HG02840 (cell line): ENCODE results near the gene ADAMTS3.

Source experiments
- ATAC-seq: cut with Tn5 transposase; IDR thresholded peaks from one replicate; pipeline ENCODE4 v1.9.1; 2021; ENCODE audit warnings: mild to moderate bottlenecking, moderate library complexity, moderate number of reproducible peaks; ENCODE audit not compliant: unreplicated experiment, low FRiP score

Gene ADAMTS3

DNA sequence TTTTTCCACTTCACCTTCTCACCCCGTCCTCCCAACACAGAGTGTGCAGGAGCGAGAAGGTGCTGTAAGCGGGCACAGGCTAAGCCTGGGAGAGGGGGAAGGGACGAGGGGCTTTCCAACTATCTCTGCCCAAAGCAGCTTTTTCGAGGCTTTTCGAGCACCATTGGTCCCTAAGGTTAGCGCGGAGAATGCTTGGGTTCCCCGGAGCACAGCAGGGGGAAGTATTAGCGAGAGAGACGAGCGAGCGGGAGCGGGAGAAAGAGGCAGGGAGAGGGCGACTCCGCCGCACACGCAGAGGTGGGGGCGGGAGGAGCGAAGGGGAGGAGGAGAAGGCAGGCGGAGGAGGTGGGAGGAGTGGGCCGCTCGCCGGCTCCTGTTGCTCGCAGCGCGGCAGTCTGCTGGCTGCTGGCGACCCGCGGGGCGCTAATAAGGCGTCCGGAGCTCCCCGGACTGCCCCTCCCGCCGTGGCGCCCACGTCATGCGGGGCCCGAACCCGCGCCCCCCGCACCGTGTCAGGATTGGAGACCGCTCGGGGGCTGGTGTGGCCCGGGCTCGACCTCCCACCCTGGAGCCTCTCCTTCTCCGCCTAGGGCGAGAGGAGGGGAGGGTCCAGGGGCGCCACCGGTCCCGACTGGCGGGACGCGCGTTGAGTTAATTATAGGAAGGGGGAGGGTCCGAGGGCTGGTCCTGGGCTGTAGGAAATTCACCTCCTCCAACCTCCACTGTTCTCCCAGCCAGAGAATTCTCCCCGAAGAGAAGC is at the start of gene ADAMTS3:
ADAMTS3 (minus strand) TSS at position 263 of the 760 bp plus-strand sequence. CDS start 459 bp downstream, outside the sequence.
- ATAC-seq = no peak

DNA sequence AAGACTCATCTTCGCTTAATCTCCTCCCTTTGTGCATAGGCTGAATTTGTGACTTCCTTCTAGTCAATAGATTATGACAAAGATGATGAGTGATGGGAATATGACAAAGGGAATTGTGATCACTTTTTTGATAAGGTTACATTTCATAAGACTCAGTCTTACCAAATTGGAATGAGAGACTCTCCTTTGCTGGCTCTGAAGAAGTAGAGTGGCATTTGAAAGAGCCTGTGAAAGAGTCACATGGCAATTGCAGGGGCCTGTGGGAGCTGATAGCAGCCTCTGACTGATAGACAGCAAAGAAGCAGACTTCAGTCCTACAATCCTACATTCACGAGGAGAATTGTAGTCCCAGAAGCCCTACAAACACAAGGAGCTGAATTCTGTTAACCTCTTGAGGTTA is 44.9 kb upstream of the ADAMTS3 start:
- ATAC-seq = no peak

DNA sequence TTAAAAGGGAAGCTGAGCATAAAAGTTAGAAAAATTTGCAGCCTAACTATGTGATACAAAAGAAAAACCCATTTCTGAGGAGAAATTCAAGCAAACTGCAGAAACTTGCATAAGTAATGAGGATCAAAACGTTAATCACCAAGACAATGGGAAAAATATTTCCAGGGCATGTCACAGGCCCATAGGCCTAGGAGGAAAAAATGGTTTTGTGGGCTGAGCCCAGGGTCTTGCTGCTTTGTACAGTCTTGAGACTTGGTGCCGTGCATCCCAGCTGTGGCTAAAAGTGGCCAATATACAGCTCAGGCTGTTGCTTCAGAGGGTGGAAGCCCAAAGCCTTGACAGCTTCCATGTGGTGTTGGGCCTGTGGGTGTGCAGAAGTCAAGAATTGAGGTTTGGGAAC is 37.7 kb upstream of the ADAMTS3 start:
- no peak for ATAC-seq

DNA sequence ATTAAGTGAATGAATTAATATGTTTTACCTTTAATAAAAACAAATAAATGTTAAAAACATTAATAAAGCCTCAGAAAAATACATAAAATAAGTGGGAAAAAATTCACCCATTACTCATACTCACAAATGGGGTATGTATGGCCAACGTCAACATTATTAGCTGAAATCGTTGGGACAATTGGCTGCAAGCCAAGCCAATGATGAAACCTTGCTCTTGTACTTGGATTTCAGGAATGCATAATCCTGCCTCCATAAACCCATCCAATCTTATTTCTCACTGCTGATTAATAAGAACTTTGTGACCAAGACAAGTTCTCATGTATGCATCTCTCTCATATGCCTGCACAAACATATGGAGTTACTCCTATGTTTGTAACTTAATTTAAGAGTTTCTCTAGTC is 35.3 kb upstream of the ADAMTS3 start:
- no peak for ATAC-seq

DNA sequence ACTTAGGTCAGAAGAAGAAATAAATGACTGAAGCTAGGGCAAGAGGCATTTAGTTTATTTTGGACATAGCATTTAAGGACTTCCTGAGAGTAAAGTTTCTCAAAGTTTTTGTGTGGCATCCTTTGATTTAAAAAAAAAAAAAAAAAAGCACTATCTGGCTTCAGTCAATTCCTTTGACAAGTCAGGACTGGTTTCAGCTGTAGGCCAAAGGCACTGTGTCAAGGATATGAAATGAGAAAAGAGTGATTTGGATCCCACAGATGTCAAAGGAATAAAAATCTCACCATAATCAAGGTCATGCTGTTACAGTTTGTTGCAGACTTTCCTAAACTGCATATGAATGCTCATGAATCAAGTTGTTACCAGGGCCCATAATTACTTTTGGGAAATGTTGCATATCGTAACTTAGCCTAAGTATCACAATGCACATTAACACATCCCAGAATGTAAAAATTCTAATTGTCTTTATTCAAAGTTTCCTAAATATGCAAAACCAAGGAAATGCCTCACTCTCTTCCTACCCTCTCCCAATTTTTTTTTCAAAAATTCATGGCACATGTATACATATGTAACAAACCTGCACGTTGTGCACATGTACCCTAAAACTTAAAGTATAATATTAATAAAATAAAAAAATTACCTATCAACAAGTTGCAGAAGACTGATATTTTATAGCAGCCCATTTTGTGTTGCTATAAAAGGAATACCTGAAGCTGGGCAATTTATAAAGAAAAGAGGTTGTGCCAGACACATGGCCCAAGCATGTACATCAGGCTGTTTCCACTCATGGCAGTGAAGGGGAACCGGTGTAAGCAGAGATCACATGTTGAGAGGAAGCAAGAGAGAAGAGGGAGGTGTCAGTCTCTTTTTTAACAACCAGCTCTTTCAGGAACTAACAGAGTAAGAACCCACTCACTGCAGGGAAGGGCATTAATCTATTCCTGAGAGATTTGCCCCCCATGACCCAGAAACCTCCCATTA is 33.7 kb upstream of the ADAMTS3 start:
- ATAC-seq = no peak

DNA sequence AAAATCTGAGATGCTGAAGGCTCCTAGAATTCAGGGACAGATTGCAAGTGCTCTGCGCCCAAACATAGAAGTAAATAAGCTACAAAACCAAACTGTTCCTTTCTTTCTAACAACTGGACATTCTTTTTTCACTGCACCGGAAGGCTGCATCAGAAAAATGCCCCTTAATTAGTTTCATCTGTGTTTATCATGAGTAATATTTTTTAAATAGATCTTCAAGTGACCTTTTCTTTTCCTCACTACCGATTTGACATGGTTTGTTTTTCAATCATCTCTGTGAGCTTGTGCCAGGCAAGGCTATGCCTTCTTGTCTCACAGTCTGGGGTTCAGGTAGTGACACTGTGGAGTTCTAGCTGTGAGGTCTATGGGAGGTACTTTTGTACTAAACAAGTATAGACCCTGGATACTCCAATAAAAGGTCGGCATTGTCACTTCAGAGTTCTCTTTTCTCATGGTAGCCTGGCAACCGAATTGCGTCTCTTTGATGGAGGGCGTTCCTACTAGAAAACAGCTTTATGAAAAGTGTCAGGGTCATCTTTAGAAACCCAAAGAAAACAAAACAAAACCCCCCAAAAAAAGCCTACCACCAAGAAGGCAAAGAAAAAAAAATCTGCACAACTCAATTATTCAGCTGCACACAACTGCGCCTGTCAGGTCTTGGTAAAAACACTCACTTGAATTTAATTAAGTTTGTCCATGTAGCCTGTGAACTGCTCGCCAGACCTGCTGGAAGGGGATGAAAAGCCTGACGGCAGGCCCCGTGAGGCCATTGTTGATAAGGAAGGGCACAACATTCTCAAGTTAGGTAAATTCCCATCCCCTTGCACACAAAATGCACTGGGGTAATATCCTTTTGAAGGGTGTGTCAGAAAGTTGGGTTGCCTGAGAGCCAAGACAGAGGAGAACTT is 22.8 kb upstream of the ADAMTS3 start:
- ATAC-seq = no peak

DNA sequence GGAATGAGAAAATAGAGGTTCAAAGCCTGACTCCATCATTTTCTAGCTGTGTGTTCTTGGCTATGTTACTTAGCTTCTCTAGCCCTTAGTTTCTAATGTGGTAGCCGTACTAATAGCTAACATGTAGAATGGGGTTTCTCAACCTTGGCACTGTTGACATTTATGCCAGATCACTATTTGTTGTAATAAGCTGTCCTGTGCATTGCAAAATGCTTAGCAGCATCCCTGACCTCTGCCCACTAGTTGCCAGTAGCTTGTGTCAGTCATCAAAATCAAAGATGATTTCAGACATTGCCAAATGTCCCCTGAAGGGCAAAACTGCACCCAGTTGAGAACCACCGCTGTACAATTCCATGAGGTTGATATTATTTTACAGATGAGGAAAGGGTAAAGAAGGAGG is 18.3 kb upstream of the ADAMTS3 start:
- ATAC-seq = no peak

DNA sequence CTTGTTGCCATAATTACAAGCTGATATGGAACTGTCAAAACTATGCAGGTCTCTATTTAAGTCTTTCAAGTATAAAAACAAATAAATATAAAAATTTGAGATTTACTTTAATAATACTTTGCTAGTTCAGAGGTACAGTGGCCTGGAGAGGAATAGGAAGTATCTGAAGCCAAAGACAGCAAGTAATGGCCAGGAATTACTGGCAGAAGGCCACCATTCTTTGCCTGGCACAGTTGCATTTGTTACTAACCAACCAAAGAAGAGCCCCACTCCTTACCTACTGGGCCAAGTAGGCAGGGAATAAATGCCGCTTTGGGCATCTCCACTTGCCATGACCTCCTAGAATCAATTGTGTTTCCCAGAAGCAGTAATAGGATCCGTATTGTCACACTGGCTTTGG is 13.8 kb upstream of the ADAMTS3 start:
- ATAC-seq = no peak

DNA sequence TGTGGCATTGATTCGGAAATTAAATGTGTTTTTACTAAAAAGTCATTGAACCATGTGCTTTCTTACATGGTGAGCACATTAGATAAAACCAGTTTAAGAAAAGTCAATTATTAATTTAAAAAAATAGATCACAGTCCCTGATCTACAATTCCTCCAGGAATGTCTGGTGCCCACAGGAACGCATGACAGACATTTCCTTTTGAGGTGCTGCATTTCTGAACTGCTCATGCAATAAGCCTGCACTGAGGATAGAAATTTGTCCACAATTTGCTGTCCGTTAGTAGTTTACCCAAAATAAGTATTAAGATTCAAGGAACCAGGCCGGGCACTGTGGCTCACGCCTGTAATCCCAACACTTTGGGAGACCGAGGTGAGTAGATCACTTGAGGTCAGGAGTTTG is 8.2 kb upstream of the ADAMTS3 start:
- ATAC-seq = no peak

DNA sequence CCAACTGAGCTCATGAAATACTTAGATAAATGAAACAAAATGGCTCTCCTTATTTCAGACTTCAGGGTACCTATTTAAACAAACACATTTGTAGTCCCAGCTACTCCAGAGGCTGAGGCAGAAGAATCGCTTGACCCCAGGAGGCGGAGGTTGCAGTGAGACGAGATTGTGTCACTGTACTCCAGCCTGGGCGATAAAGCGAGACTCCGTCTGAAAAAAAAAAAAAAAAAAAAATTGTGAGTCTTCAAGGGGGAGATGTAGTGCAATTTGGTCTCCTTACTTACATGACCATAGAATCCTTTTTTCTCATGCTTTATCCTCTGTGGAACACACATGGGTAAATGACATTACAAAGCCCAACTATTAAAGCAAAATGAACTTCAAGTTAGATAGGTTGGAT is 2.3 kb upstream of the ADAMTS3 start:
- no peak for ATAC-seq

DNA sequence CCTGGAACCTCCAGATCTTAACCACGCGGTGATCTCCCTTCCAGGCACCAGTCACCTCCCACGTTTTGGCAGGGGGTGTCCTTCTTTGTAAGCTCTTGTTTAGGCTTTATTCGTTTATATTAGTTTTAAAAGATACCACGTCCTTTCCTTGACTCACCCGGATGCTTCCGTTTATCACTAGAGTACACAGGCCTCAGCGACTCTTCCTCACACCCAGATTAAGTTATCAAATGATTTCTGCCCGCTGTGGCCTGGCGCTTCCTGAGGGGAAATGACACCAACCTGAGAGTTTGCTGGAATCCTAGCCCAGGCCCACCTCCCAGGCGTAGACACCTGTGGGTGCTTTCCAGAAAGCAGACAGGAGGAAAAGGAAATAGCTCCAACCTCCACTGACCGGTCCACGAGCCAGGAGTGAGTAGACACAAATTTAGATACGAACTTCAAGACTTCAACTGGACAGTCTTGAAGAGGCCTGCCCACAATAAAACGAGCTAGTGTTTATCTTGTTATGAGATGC is 756 bp upstream of the ADAMTS3 start:
- no peak for ATAC-seq

DNA sequence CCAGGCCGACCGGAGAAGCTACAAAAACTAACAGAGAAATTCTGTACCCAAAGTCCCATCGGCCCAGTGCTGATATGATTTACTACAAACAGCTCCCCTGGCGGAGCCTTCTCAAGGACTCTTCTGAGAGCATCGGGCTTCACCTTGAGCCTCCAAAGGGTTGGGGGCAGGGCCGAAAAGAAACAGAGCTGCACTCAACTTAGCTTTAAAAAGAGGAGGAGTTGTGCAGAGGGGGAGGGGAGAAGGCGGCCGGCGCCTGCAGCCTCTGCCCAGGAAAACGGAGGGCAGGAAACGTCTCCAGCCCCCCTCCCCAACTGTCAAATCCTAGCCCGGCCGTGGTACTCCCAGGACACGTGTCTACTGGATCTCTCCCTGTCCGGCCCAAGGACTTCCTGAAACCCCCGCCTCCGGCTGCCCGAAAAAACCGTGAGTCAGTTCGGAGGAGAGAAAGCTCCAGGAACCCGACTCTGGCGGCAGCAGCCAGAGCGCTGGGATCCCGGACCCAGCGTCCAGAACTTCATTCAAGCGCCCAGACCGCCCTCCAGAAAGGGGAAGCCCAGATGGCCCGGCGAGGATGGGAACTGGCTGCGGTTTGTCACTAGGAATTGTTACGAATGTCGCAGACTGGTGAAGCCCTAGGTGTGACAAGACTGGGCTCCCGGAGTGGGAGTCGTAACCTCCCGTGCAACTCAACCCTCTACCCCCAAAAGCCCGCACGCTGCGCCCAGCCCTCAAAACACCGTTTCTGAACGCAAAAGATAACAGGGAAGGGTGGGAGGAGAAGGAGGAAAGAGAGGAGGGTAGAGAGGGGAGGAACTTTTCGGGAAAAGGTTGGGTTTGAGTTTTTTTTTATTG is 973 bp downstream of the ADAMTS3 start:
- ATAC-seq = no peak

DNA sequence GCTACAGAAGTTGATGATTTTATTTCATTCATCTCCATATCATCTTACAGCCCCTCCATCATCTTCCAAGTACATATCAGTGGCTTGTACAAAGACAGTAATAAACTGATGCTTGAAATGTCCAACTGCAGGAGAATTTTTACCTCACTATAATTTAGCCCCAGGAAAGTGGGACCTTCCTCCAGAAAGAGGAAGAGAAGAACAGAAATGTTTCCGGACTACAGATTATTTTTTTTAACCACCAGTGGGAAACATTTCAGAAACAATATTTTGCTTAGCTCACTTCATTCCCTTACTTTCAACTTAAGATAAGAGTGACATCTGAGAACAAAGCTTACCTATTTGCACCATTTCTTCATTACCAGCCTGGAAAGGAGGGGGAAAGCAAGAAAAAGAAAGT is 2.0 kb downstream of the ADAMTS3 start:
- no peak for ATAC-seq

DNA sequence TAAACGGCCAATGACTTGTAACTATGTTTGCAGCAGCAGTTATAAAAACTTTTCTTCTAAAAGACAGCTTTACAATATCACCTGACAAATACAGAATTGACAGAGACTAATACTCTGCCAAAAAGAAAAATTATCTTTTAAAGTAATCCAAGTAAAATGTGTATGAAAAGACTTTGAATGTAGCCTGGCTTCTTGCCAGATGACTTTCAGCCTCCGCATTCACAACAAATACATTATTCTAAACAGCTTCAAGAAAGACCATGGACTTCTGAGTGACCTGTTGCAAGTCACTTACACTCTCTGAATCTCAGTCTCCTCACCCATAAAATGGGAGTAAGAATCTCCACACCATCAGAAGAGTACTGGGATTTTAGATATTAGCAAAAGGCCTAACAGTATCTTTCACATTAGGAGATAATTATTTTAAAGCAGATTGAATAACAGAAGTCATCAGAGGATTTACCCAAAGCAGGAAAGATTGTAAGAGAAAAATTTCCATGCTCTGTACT is 2.5 kb downstream of the ADAMTS3 start:
- no peak for ATAC-seq

DNA sequence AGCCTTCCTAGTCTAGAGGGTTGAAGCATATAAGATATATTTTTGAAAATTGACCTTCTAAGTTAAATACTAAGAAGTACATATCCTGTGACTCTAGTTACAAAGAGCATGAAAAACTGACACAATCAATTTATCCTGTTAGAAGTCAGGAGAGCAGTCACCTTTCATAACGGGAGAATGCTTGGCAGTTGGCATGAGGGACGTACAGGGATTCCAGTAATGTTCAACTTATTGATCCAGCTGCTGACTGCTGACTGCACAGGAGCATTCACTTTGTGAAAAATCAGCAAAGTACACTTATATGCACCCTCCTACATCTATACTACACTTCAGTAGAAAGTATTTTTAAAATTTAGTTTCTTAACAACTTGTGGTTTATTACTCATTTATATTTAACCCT is 4.2 kb downstream of the ADAMTS3 start:
- ATAC-seq = no peak

DNA sequence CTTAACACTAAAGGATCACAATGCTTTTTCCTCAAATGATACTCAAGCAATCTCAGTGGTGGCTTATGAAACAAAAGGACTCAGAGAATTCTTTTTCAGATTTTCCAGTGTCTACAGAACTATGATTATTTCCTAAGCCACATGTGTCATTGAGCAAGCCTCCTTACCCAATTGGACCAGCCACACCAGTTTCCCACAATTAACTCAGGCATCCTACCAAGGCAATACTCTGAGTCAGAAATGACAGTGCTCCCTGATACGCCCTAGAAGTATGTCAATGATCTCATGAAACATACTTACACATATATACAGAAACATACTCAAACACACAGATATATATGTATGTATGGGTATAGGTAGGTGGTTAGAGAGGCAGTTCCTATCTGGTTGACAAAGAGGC is 4.8 kb downstream of the ADAMTS3 start:
- ATAC-seq = no peak

DNA sequence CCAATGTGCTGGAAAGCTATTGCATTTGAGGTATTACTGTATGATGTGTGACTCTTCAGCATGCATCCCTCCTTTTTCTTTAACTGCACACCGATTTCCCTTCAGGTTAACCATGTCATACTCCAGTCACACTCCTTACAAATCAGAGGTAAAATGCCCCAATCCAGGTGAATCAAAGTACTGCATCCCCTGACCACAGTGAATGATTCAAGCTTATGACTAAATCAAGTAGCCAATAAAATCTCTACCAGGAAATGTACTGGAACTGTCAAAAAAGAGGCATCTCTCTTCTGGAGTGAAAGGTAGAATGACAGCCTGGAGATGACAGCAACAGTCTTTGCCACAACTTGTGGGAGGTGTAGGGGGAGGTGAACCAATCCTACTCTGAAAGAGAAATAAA is 10.4 kb downstream of the ADAMTS3 start:
- ATAC-seq = no peak

DNA sequence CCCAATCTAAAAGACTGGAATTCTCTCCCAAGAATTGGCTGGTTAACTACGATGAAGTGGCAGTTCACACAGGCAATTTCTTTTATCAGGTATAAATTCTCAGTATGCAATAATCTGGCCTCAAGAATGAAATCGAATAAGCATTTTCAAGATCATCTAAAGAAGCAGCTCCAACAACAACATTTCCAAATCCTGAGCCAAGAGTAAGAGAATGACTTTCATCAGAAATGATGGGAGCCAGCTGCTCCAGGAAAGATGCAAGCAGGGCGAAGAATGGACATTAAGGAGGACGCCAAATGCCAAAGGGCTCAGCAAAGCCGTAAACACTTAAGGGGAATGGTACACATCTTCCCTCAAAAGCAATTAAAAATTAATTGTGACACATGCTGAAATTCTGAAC is 12.0 kb downstream of the ADAMTS3 start:
- no peak for ATAC-seq

DNA sequence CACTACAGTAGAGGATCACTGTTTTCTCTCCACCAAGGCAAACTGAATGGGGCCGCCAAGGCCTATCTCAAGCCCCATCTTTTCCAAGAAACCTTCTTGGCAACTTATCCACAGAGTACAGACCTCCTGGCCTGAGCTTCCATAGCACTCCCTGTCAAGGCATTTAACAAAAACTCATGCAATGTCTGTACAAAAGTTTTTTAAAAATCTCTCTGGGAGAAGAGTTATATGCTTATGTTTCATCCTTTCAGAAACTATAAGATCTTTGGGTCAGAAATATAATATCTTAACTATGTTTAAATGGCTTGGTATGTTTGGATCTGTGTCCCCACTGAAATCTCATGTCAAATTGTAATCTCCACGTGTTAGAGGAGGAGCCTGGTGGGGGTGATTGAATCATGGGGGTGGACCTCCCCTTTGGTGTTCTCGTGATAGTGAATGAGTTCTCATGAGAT is 13.6 kb downstream of the ADAMTS3 start:
- ATAC-seq = no peak
